ENCODE results near the gene TEAD1.

The TEAD1 gene

DNA sequence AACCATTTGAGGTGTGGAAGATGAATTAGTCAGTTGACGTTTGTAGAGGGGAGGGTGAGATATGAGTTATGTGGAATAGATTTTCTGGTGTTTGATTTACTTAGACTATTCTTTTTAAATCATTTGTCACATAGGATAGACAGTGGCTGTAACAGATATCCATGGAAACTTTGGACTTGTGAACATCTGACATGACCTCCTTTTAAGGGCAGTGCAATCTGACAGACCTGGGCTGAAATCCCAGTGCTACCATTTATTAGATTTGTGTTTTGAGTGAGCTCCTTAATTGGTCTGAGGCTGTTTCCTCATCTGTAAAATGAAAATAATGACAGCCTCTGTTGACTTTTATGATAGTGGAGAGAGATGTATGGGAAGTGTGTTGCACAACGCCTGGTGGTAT, 159.9 kb downstream of the TEAD1 start:
- DNase-seq (ENCODE audit: low read depth), result no peak
- H3K4me3 ChIP-seq (ENCODE audit: low read length), result no peak overlapping the region
- TF ChIP-seq, protein P1, sequence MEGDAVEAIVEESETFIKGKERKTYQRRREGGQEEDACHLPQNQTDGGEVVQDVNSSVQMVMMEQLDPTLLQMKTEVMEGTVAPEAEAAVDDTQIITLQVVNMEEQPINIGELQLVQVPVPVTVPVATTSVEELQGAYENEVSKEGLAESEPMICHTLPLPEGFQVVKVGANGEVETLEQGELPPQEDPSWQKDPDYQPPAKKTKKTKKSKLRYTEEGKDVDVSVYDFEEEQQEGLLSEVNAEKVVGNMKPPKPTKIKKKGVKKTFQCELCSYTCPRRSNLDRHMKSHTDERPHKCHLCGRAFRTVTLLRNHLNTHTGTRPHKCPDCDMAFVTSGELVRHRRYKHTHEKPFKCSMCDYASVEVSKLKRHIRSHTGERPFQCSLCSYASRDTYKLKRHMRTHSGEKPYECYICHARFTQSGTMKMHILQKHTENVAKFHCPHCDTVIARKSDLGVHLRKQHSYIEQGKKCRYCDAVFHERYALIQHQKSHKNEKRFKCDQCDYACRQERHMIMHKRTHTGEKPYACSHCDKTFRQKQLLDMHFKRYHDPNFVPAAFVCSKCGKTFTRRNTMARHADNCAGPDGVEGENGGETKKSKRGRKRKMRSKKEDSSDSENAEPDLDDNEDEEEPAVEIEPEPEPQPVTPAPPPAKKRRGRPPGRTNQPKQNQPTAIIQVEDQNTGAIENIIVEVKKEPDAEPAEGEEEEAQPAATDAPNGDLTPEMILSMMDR (IDR thresholded peaks at IDR 0.05; ENCODE audit: insufficient read depth, low read depth, low read length, missing control alignments), result no peak

DNA sequence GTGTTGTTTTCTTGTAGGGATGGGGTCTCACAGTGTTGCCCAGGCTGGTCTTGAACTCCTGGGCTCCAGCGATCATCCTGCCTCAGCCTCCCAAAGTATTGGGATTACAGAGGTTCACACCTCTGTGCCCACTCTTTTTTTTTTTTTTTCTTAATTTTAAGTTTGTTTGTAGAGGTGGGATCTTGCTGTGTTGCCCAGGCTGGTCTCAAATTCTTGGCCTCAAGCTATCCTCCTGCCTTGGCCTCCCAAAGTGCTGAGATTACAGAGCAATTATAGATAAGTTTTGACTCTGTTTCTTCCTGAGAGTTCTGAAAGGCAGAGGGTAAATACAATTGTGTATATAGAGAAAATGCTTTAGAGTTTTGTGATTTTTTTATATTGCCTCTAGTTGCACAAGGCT, 160.4 kb downstream of the TEAD1 start:
- TF ChIP-seq, protein P1 (IDR thresholded peaks at IDR 0.05; ENCODE audit: insufficient read depth, low read depth, low read length, missing control alignments), result no peak
- no peak for DNase-seq (ENCODE audit: low read depth)

DNA sequence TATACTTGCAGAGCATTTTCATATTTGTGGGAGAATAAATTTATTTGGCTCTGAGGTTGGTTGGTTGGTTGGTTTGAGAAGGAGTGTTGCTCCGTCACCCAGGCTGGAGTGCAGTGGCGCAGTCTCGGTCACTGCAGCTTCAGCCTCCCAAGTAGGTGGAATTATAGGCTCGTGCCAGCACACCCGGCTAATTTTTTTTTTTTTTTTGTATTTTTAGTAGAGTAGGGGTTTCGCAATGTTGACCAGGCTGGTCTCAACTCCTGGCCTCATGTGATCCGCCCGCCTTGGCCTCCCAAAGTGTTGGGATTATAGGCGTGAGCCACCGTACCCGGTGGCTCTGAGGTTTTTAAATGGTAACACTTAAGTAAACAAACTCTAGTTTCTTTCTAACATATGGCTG, 161.1 kb downstream of the TEAD1 start:
- no peak overlapping the region for H3K4me3 ChIP-seq (ENCODE audit: low read length)
- DNase-seq (ENCODE audit: low read depth), result no peak
- TF ChIP-seq, protein P1 (IDR thresholded peaks at IDR 0.05; ENCODE audit: insufficient read depth, low read depth, low read length, missing control alignments), result no peak

More for the DNA sequence above, 160.4 kb downstream of the TEAD1 start:
- H3K4me3 ChIP-seq (ENCODE audit: low read length), result no peak overlapping the region

DNA sequence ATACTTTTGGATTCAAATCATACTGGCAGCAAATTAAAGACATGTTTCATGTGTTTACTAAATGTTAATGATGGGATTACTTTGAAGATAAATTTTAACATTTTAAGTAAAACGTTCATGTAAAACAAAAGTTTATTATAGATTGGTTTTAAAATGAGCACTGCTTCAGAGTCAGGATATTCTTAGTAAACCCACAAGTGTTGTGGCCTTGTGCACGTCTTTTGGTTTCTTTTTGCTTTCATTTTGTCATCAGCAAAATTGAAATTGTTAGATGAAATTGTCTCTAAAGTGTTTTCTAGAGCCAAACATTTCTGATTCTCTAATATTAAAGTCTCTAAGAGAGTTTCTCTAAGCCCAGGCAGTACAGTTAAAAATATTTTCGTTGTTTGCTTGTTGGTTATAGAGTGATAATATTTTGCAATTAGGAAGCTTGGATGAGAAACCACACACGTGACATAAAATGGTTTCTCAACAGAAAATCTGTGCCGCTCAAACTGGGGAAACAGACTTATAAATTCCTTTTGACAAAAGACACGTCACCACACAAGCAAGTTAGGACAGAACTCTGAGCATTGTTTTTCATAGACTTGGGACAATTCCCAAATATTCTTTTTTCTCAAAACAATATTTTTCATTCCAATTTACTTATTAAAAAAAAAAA, 164.4 kb downstream of the TEAD1 start:
- DNase-seq (ENCODE audit: low read depth), result peak; percentile 94
- TF ChIP-seq, protein P1 (IDR thresholded peaks at IDR 0.05; ENCODE audit: insufficient read depth, low read depth, low read length, missing control alignments), result no peak
- peak overlapping the region; percentile 14 for H3K4me3 ChIP-seq (ENCODE audit: low read length)

DNA sequence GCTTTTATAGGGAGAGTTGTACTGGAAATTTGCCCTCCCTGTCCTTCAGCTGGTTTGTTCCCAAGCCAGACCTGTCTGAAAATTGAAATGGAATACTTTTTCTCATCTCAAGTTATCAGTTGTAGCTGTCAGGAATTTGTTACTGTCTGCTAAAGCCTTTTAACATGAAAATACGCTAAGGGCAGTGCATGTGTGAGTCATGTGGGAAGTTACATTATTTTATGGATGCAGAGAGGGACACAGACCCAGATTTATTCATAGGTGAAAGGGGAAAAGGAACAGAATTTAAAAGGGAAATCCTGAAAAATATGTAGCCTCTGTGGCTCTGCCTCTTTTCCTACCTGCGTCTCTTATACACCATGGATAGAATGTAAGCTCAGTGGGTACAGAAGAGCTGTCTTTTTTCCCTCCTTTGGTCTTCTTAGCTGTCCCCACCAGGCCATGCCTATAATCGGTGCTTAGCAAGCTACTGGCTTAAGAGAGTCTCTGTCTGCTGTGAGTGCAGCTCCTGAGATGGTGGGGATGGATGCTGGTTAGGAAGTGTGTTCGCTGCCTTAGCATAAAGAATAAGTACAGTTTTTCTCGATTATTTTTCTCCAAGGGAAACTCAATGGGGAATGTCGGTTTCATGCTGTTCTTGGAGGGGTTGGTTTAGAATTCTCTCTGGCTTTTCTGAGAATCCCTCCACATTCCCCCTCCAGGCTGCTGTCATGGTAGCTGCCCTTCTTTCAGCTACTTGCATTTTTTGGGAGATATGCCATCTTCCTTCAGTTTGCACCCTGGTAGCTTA, 166.8 kb downstream of the TEAD1 start:
- TF ChIP-seq, protein P1 (IDR thresholded peaks at IDR 0.05; ENCODE audit: insufficient read depth, low read depth, low read length, missing control alignments), result no peak
- peak; percentile 52 for DNase-seq (ENCODE audit: low read depth)
- H3K4me3 ChIP-seq (ENCODE audit: low read length), result no peak overlapping the region

DNA sequence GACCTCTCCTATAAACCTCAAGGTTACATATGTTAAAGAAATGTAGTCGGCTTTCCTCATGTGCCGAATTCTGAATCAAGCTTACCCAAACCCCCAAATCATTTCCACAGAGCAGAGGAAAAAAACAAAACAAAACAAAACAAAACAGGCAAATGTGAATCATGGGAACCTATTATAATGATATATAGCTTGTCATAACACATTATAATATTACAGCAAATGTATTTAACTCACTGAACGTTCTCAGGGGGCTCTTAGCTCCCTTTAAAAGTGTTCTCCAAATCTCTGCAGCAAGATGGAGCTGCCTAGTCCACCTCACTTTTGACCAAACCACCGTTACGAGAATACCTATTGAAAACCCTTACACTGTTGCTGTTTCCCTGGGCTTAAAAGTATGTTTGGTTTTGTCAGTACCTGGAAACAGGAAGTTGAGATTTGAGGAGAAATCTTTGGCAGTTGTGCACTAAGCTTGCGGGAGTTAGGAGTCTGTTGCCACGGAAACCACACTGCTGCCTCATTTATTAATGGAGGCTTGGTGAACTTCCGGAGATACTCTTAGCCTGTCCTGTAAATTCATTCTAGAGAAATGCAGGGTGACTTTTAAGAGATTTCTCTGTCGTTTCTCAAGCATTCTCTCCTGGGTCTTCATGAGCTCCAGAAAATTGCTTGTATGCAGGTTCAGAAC, 167.9 kb downstream of the TEAD1 start:
- H3K4me3 ChIP-seq (ENCODE audit: low read length), result no peak overlapping the region
- TF ChIP-seq, protein P1 (IDR thresholded peaks at IDR 0.05; ENCODE audit: insufficient read depth, low read depth, low read length, missing control alignments), result no peak
- peak; percentile 59 for DNase-seq (ENCODE audit: low read depth)

All from epithelial cell of esophagus (primary cell).